WI38 (cell line): Measurements from ENCODE around the gene SLC7A6OS.

ENCODE experiments used
- H3K4me3 ChIP-seq: 2 replicates; pipeline ENCODE4 v1.5.1; 2011; ENCODE audit warnings: low read depth, mild to moderate bottlenecking, control low read depth, low read length
- TF ChIP-seq, protein P1 (sequence below): IDR thresholded peaks from 2 replicates; pipeline ENCODE4 v1.5.1; 2012; ENCODE audit warnings: low read depth, mild to moderate bottlenecking, control low read depth, low read length

The SLC7A6OS gene

DNA sequence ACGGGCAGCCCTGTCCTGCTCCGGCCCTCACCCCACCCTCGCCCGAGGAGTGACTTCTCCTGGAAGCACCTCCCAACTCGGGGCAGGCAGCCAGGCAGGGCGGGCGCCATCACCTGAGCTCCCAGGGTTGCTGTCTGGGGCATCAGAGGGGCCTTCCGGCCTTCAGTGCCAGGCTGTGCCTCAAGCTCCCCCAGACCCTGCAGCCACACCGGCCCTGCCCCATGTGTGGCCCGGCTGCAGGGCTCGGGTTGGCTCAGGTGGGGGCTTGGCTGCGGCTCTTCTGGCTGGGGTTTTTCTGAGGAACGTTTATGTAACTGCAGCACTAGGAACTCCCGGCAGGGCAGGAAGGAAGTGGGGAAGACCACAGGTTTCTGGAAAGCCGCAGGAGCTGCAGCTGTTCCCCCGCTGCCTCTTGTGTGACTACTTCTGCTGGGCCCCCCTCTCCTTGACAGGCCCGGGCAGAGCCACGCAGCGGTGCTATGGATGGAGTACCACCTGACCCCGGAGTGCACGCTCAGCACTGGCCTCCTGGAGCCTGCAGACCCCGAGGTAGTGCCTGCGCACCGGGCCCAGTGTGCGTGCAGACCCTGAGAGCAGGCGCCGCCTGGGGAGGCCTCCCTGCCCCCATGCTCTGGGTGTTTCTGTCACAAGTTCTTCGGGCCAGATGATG, 45.6 kb upstream of the SLC7A6OS start:
- no peak overlapping the region for H3K4me3 ChIP-seq
- TF ChIP-seq, protein P1, sequence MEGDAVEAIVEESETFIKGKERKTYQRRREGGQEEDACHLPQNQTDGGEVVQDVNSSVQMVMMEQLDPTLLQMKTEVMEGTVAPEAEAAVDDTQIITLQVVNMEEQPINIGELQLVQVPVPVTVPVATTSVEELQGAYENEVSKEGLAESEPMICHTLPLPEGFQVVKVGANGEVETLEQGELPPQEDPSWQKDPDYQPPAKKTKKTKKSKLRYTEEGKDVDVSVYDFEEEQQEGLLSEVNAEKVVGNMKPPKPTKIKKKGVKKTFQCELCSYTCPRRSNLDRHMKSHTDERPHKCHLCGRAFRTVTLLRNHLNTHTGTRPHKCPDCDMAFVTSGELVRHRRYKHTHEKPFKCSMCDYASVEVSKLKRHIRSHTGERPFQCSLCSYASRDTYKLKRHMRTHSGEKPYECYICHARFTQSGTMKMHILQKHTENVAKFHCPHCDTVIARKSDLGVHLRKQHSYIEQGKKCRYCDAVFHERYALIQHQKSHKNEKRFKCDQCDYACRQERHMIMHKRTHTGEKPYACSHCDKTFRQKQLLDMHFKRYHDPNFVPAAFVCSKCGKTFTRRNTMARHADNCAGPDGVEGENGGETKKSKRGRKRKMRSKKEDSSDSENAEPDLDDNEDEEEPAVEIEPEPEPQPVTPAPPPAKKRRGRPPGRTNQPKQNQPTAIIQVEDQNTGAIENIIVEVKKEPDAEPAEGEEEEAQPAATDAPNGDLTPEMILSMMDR: no peak

DNA sequence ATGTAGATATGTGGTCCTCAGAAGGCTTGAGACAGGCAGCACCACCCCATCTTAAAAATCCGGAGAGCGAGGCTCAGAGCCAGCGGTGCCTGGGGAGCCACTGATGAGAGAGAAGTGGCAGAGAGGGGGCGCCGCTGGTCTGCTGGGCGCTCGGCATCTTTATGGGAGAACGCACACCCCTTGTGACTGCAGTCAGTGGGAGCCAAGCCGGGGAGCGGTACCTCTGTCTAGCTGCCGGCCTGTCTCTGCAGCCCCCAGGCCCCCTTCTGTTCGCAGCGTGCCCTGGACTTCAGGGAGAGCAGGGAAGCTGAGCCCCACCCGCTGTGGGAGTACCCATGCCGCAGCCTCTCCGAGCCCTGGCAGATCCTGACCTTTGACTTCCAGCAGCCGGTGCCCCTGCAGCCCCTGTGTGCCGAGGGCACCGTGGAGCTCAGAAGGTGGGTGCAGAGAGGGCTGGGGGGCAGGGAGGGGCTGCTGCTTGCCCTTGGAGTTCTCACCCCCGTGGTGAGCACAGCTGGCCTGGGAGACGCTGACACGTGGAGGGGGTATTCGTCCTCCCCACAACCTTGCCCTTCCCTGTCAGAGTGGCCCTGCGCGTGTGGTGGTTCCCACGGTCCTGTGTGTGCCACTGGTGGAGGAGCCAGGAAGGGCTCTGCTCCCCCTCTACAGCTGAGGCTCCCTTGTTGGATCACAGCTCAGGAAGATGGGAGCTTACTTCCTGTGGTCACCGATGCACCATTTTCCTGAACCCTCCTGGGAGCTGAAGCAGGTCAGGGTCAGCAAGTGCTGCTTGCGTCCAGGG, 44.9 kb upstream of the SLC7A6OS start:
- no peak overlapping the region for H3K4me3 ChIP-seq
- TF ChIP-seq, protein P1: no peak

DNA sequence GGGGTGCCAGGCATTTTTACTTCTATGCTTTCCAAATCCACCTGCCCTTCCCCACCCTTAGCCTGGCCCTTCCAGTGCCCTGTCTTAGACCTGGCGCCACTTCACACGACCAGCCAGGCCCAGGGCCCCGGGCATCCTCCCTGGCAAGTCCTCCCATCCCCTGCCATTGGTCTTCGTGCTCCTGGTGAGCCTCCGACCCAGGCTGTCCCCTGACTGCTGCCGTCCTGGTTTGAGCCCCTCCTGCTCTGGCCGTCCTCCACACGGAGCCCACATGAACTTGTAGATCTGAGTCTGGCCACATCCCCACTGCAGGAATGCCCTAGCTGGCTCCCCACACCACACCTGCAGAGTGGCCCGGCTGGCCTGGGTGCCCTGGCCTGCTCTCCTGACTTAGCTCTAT, 44.1 kb upstream of the SLC7A6OS start:
- TF ChIP-seq, protein P1: no peak

DNA sequence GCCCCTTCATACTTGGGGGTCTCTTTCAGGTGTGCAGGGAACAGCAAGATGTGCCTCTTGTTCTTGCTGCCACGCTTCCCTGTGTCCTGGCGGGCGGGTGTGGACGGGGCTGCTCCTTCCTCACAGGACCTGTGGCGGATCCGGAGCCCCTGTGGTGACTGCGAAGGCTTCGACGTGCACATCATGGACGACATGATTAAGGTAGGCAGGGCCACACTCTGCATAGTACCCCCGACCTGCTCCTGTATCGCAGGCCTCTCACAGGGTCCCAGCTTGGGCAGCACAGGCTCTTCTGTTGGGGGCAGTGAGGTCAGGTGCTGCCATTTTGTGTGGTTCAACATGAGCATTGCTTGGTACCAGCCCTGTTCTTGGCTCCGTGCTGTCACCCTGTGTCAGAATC, 42.6 kb upstream of the SLC7A6OS start:
- TF ChIP-seq, protein P1: no peak
- H3K4me3 ChIP-seq: no peak overlapping the region

More for the DNA sequence above, 44.1 kb upstream of the SLC7A6OS start:
- H3K4me3 ChIP-seq: no peak overlapping the region

DNA sequence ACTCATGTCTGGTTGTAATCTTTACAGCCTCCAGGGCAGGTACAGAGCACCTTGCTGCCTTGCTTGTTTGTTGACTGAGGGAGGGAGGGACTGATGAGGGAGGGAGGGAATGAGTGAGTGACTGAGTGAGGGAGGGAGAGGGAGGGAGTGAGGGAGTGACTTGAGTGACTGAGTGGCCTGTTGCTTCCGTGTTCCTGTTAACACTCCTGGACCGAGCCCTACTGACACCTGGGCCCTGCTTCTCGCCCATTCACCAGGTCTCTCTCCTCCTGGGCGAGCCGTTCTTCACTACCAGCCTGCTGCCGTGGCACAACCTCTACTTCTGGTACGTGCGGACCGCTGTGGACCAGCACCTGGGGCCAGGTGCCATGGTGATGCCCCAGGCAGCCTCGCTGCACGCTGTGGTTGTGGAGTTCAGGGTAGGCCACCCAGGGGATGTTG, 41.3 kb upstream of the SLC7A6OS start:
- H3K4me3 ChIP-seq: no peak overlapping the region
- TF ChIP-seq, protein P1: no peak

DNA sequence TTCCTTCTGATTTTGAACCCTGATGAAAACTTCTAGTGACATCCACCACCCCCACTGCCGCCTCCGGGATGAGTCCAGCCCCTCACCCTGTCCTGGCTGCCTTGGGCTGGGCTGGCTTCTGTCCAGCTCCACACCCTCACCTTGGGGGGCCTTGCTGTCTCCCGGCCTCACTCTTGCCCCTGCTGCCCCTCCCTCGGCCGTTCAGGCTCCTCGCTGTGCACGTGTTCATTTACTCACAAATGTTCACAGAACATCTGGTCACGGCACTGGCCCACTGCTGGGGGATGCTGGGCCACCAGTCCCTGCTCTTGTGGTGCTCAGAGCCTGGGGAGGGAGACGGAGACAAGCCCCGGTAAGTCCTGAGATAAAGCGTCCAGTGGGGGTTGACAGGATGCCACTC, 40.7 kb upstream of the SLC7A6OS start:
- H3K4me3 ChIP-seq: no peak overlapping the region
- TF ChIP-seq, protein P1: no peak

DNA sequence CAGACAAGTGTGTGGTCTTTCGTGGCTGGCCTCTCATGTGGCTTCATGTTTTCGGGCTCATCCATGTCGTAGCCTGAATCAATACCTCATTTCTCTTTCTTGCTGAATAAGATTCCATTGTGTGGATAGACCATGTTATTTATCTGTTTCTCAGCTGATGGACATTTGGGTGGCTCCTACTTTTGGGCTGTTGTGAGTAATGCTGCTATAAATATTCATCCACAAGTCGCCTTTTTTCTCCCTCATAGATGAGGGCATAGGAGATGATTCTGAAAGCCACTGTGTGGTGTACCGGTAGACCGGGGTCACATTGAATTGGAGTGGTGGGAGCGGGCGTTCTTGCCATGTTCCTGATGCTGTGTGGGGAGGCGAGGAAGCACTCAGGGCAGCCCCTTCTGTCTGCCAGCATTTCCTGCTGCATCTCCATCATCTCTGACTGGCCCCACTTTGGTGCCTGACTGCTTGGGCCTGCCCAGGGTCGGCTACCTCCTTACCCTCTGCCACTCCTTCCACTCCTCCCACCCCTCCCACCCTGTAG, 40.1 kb upstream of the SLC7A6OS start:
- H3K4me3 ChIP-seq: no peak overlapping the region
- TF ChIP-seq, protein P1: no peak
